Epithelial cell of proximal tubule (primary cell): ENCODE measurements around the gene GAS7. TPM values are rescaled to one million over a fixed set of nuclear protein-coding genes. Genes with fewer than 3 reads are reported as not detected.

ENCODE experiments used
- DNase-seq: peaks from one replicate; pipeline ENCODE4 v3.0.0-alpha.2; 2011; ENCODE audit warnings: low read depth
- H3K4me3 ChIP-seq: 2 replicates; pipeline ENCODE4 v1.5.1; 2011; ENCODE audit warnings: low read depth, mild to moderate bottlenecking, low read length
- total RNA-seq: library from RNA; depleted of rRNA; stranded (reverse); fragments of >200 nt; gene quantifications from 2 replicates; pipeline ENCODE4 v1.2.3, GENCODE V29; 2015
- TF ChIP-seq, protein P1 (sequence below): conservative IDR thresholded peaks from 2 replicates; pipeline ENCODE4 v1.5.1; 2012; ENCODE audit warnings: low read depth, mild to moderate bottlenecking, low read length

The GAS7 gene
- total RNA-seq, 1 donor from 2014 or later, result 2.5 TPM

- H3K4me3 ChIP-seq, result no peak overlapping the region
- TF ChIP-seq, protein P1, sequence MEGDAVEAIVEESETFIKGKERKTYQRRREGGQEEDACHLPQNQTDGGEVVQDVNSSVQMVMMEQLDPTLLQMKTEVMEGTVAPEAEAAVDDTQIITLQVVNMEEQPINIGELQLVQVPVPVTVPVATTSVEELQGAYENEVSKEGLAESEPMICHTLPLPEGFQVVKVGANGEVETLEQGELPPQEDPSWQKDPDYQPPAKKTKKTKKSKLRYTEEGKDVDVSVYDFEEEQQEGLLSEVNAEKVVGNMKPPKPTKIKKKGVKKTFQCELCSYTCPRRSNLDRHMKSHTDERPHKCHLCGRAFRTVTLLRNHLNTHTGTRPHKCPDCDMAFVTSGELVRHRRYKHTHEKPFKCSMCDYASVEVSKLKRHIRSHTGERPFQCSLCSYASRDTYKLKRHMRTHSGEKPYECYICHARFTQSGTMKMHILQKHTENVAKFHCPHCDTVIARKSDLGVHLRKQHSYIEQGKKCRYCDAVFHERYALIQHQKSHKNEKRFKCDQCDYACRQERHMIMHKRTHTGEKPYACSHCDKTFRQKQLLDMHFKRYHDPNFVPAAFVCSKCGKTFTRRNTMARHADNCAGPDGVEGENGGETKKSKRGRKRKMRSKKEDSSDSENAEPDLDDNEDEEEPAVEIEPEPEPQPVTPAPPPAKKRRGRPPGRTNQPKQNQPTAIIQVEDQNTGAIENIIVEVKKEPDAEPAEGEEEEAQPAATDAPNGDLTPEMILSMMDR, result no peak
- DNase-seq, result no peak
Observed at GRCh38 chr17:10081571-10082169, 116.7 kb downstream of the GAS7 start.

DNA sequence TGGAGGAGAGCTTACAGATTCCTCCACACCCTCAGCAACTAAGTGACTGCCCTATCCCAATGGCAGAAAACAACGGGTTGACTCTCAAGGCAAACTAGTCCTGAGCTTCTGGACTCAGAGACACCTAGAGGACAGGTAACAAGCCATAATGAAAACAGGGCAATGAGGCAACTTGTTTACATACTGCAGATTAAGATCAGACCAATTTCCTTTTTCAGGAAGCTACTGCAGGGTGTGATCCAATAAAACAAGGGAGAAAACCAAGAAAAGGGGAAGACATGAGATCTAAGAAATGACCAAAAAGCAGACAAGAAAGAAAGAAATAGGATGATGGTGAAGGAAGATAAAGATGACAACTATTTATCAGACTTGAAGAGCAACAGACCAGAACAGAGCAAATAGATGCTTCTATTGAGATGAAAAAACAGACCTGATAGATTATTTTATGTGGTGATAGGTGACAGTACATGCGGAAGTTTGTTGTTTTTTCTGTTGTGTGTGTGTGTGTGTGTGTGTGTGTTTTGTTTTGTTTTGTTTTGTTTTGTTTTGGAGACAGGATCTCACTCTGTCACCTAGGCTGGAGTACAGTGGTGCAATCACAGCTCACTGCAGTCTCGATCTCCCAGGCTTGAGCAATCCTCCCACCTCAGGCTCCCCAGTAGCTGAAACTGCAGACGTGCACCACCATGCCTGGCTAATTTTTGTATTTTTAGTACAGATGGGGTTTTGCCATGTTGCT lies 120.7 kb downstream of the GAS7 start:
- H3K4me3 ChIP-seq, result no peak overlapping the region
- TF ChIP-seq, protein P1, result no peak
- DNase-seq, result no peak

DNA sequence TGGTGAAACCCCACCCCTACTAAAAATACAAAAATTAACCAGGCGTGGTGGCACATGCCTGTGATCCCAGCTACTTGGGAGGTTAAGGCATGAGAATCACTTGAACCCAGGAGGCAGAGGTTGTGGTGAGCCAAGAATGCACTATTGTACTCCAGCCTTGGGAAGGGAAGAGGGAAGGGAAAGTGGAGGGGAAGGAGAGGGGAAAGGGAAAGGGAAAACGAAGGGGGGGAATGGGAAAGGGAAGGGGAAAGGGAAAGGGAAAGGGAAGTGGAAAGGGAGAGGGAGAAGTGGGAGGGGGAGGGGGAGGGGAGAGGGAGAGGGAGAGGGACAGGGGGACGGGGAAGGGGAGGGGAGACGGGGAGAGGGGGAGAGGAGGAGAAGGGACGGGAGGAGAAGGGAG lies 122.5 kb downstream of the GAS7 start:
- no peak for DNase-seq
- H3K4me3 ChIP-seq, result no peak overlapping the region
- TF ChIP-seq, protein P1, result no peak

DNA sequence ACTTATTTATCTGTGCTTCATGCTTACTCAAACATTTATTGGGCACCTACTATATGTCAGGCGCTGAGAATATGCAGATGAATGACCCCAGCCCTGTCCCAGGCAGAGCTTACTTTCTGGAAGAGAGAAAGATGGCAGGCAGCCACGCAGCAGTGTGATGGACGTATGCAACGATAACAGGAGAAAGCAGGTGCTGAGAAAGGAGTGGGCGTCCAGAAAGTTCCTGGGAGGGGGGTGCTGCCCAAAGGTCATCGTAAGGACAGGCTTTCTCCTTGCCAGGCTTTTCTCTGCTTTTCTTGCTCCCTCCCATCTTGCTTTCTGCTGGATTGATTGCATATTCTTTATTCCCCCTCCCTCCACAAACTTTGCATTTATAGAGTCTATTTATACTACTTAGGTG lies 124.5 kb downstream of the GAS7 start:
- DNase-seq, result no peak
- no peak overlapping the region for H3K4me3 ChIP-seq
- TF ChIP-seq, protein P1, result no peak

DNA sequence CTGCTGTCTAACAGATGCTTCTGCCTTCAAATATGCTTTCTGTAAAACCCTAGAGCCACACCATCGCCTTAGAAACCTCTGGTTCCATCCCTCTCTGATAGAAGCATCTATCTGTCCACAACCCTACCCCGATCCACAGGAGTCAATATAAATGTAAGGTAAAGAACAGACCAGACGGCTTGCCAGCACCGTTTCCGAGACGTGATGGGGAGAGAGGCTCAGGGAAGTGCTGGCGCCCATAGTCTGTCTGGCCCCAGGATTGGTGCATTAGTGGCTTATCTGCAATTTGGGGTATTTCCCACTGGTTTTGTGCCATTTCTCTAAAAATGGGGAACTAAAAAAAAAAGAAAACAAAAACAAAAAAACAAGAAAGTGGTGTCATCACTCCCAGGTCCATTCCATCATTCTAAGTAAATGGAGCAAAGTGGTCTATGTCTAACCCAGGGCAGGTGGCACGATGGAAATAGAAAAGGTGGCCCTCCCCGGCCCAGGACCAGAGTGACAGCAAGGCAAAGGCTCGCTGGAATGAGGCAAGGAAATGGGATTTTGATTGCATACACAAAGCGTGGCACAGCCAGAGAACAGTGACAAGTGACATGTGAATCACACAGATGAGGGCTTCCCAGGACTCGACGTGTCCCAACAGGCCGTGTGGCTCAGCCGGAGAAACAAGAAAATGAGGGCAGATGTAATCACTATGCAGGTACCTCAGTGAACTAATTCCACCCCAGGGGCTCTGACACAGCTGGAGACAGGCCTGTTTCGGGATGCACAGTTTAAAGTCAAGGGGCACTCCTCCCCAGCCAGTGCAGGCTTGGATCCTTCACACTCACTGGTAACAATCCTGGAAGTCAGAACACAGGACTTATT lies 125.6 kb downstream of the GAS7 start:
- TF ChIP-seq, protein P1, result no peak
- no peak overlapping the region for H3K4me3 ChIP-seq
- DNase-seq, result no peak

GRCh38 chr17:10072086-10072485 lies 126.3 kb downstream of the GAS7 start:
- DNase-seq, result no peak
- TF ChIP-seq, protein P1, result no peak
- no peak overlapping the region for H3K4me3 ChIP-seq
